Kidney epithelial cell (primary cell): Measurements from ENCODE around the gene DLGAP1. TPM values are rescaled to one million over a fixed set of nuclear protein-coding genes. Genes with fewer than 3 reads are reported as not detected.

Experiments
- DNase-seq: peaks from one replicate; pipeline ENCODE4 v3.0.0-alpha.2; 2010; ENCODE audit warnings: low read depth
- H3K27me3 ChIP-seq: 2 replicates; pipeline ENCODE4 v1.6.0; 2011; ENCODE audit warnings: low read length; ENCODE audit not compliant: control insufficient read depth, insufficient read depth
- H3K36me3 ChIP-seq: 2 replicates; pipeline ENCODE4 v1.5.1; 2011; ENCODE audit warnings: low read length; ENCODE audit not compliant: control insufficient read depth, insufficient read depth
- H3K4me3 ChIP-seq: 2 replicates; pipeline ENCODE4 v1.5.1; 2011; ENCODE audit warnings: low read depth, mild to moderate bottlenecking, control low read depth, low read length
- total RNA-seq: library from RNA; depleted of rRNA; stranded (reverse); fragments of >200 nt; gene quantifications from 2 replicates; pipeline ENCODE4 v1.2.3, GENCODE V29; 2015
- TF ChIP-seq, protein P1 (sequence below): IDR thresholded peaks from 2 replicates; pipeline ENCODE4 v1.5.1; 2011; ENCODE audit warnings: mild to moderate bottlenecking, moderate library complexity, low read length, control low read depth, inconsistent platforms; ENCODE audit not compliant: insufficient read depth, poor library complexity, severe bottlenecking

The DLGAP1 gene
- total RNA-seq, 1 donor from 2014 or later: 2.6 TPM

DNA sequence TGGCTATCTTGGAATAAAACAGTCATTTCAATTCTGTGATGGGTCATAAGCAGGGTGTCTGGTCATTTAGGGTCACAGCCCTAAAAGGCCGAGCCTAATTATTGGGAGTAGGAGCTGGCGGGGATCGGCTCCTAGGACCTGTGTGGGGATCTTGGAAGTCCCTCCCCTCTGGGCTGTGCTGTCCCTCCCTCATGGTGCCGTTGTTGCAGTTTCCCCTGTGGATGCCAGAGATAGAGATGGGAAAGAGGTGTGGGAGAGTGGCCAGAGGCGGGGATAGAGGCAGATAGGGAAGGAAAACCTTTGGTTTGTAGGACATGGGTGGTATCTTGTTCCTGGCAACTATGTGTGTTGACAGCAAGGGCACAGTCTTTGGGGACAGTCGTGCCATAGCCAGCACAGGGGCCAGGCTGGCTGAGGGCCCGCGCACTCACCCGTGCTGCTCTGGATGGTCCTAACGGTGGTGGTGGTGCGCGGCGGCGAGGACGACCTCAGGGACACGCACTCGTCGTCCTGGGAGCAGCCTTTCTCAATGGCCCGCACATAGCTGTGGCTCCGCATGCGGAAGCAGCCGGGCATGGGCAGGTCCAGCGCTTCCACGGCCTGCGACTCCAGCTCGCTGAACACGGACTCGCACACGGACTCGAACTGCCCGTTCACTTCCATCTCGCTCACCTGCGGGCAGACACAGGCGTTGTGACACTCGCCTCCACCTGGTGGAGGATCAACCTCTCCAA is 726.2 kb downstream of the DLGAP1 start:
- no peaks in the 10 kb centered on the region for H3K27me3 ChIP-seq
- TF ChIP-seq, protein P1, sequence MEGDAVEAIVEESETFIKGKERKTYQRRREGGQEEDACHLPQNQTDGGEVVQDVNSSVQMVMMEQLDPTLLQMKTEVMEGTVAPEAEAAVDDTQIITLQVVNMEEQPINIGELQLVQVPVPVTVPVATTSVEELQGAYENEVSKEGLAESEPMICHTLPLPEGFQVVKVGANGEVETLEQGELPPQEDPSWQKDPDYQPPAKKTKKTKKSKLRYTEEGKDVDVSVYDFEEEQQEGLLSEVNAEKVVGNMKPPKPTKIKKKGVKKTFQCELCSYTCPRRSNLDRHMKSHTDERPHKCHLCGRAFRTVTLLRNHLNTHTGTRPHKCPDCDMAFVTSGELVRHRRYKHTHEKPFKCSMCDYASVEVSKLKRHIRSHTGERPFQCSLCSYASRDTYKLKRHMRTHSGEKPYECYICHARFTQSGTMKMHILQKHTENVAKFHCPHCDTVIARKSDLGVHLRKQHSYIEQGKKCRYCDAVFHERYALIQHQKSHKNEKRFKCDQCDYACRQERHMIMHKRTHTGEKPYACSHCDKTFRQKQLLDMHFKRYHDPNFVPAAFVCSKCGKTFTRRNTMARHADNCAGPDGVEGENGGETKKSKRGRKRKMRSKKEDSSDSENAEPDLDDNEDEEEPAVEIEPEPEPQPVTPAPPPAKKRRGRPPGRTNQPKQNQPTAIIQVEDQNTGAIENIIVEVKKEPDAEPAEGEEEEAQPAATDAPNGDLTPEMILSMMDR: no peak
- H3K4me3 ChIP-seq: no peak overlapping the region
- H3K36me3 ChIP-seq: no peaks in the 10 kb centered on the region
- no peak for DNase-seq

DNA sequence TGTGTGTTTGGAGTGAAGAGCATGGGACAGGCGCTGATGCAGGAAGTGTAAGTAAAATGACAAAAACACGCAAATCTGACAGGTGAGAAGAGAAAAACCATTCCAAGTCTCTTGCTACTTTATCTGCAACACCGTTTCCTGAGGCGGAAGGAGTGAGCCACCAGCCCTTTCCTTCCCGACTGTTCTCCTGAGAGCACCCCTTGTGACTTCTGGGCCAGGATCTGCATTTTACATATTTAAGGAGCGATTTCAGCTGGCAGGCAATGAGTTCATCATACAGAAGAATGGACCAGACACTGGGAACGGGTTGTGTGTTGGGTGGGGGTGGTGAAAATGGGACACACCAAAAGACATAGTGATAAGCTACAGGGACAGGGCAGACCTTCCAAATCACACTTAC is 727.8 kb downstream of the DLGAP1 start:
- Histone ChIP-seq H3K36me3 (no peaks in the 10 kb centered on the region), H3K27me3 (no peaks in the 10 kb centered on the region), H3K4me3 (no peak overlapping the region)
- TF ChIP-seq, protein P1: no peak
- DNase-seq: no peak

DNA sequence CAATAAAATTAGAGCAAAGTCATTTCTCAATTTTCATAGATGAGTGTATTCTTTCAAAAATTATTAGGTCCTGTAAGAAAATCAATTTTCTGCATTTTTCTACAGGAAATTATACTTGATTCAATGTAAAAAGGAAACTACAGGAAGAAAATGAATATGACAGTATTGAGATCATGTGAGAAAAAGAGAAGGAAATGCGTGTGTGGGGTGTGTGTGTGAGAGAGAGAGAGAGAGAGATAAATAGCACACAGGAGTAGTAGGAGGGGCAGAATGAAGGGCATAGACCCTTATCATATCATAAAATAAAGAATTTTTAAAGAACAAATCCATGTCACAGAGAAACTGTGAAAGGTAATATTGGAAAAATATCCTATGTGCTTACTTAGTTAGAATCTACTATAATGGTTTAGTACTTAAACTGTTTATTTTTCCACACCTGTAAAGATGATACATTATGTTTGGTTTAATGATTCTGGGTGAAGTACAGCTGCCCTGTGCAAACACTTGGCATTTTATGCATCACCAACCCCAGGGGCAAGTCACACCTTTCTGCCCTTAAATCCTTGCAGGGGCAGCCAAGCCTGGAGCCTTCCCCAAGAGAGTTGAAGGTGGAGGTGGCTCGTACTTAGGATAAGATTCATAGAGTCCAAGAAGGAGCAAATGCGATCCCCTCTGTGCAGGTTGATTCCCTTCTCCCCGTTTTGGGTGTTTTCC is 728.7 kb downstream of the DLGAP1 start:
- Histone ChIP-seq H3K36me3 (no peaks in the 10 kb centered on the region), H3K4me3 (no peak overlapping the region), H3K27me3 (no peaks in the 10 kb centered on the region)
- TF ChIP-seq, protein P1: no peak
- DNase-seq: no peak

DNA sequence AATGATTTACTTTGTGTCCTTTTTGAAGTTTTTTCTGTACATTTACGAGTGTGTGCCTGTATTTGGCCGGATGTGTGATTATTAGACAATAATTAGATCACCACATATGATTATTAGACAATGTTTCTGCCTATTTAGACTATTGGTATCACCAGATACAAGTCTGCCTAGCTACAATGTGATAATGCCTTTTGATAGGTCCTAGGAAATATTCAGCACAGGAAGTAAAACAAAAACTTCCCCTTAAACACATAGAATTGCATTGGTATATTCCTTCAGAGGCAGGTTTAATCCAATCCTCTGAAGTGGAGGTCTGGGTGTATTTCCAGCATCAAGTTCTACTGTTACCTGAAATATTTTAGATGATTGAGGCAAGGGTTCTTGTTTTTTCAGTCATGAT is 730.0 kb downstream of the DLGAP1 start:
- Histone ChIP-seq H3K4me3 (no peak overlapping the region), H3K27me3 (no peaks in the 10 kb centered on the region), H3K36me3 (no peaks in the 10 kb centered on the region)
- TF ChIP-seq, protein P1: no peak
- DNase-seq: no peak

DNA sequence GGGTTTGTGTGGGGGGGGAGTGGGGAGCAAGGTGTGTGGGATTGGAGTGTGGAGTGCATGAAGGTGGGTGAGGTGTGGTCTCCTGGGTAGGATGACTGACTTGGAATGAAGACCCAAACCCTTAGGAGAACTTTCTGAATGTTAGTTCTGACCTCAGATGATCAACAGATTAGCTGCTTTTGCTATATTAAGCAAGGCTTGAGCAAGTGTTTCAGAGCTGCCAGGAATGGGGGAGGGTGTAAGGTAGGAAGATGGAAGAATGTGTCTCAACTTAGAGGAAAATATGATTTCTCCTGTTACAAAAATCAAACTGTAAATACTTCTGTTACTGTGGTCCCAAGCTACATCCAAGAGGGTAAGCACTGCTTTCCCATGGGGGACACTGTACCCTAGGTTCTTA is 731.6 kb downstream of the DLGAP1 start:
- TF ChIP-seq, protein P1: no peak
- H3K36me3 ChIP-seq: no peaks in the 10 kb centered on the region
- no peak for DNase-seq
- no peaks in the 10 kb centered on the region for H3K27me3 ChIP-seq
- H3K4me3 ChIP-seq: no peak overlapping the region
